Thyroid gland (tissue), 4 donors: ENCODE data around the gene GALNTL6. TPM values are rescaled to one million over a fixed set of nuclear protein-coding genes. Genes with fewer than 3 reads are reported as not detected.
A peak's percentile ranks its signal among the peaks of the same experiment; 100 is the strongest.

Source experiments
- DNase-seq, 2 donors: peaks; one replicate each; pipeline ENCODE4 v3.0.0-alpha.2; 2019
- H3K27ac ChIP-seq, 3 donors: fragments of 200-600 bp; sonication (generic); 1 replicate in 2 of 3; 2 replicates in 1 of 3; pipeline ENCODE4 v1.5.1; 2016 to 2019; ENCODE audit warnings: mild to moderate bottlenecking in 1 of 3, moderate library complexity in 1 of 3
- H3K27me3 ChIP-seq: fragments of 200-600 bp; sonication (generic); one replicate; pipeline ENCODE4 v1.5.1; 2019
- H3K36me3 ChIP-seq, 2 donors: fragments of 200-600 bp; sonication (generic); one replicate each; pipeline ENCODE4 v1.5.1; 2016 to 2019
- H3K4me1 ChIP-seq, 2 donors: fragments of 200-600 bp; sonication (generic); one replicate each; pipeline ENCODE4 v1.5.1; 2017 to 2019
- H3K4me3 ChIP-seq, 3 donors: fragments of 200-600 bp; sonication (generic); replicated peaks in 1 of 3; 1 replicate in 2 of 3; 2 replicates in 1 of 3; pipeline ENCODE4 v1.5.1; 2016; ENCODE audit warnings: mild to moderate bottlenecking in 1 of 3
- H3K9me3 ChIP-seq: fragments of 200-600 bp; sonication (generic); one replicate; pipeline ENCODE4 v1.5.1; 2017
- CTCF ChIP-seq, 6 experiments: fragments of 200-600 bp in 3 of 6; fragments of 450-650 bp in 3 of 6; sonication (generic) in 3 of 6; IDR thresholded peaks; one replicate each; pipeline ENCODE4 v1.5.1; 2016 to 2019; ENCODE audit warnings: antibody characterized with exemption in 6 of 6, mild to moderate bottlenecking in 2 of 6, inconsistent platforms in 1 of 6, moderate library complexity in 1 of 6
- POLR2A ChIP-seq, 2 donors: fragments of 450-650 bp; IDR thresholded peaks; one replicate each; pipeline ENCODE4 v1.6.1; 2017; ENCODE audit warnings: antibody characterized with exemption in 2 of 2, mild to moderate bottlenecking in 2 of 2, moderate library complexity in 1 of 2
- WGBS, 2 donors: methylation state at CpG; one replicate each; pipeline ENCODE4 v1.1.5; 2017; 5-methylcytosine and 5-hydroxymethylcytosine counted together
- intact Hi-C: fragments of 100-400 bp; cut with DNase I; formaldehyde crosslinking; loops from one replicate; pipeline ENCODE4 v1.15.1; 2023
- total RNA-seq, 4 donors: library from RNA; depleted of rRNA; stranded (reverse); fragments of >200 nt; gene quantifications; one replicate each; pipeline ENCODE4 v1.2.3, GENCODE V29; 2016

GALNTL6 gene
- total RNA-seq, 4 donors from 2014 or later: not detected

- Histone ChIP-seq H3K27me3 (no peaks in the 10 kb centered on the region), H3K36me3 (no peaks in the 10 kb centered on the region), H3K9me3 (no peaks in the 10 kb centered on the region), H3K27ac (no peak overlapping the region), H3K4me1 (peaks cover 0 to 6% of the 10 kb centered on the region in 2 donors), H3K4me3 (no peak overlapping the region)
- TF ChIP-seq CTCF (IDR thresholded peaks at IDR 0.05): no peak
- TF ChIP-seq POLR2A (IDR thresholded peaks at IDR 0.05): no peak
- 72 to 74% methylated on average over 6 of the region's 6 CpGs for WGBS, 2 donors
- no peak for DNase-seq
- intact Hi-C loops: no loop called here
These were observed 965.4 kb downstream of the GALNTL6 start for GRCh38 chr4:172778583-172778982.

GRCh38 chr4:172780566-172781081 lies 967.4 kb downstream of the GALNTL6 start:
- no peaks in the 10 kb centered on the region for H3K9me3 ChIP-seq
- H3K4me1 ChIP-seq: peaks cover 0 to 6% of the 10 kb centered on the region in 2 donors
- H3K4me3 ChIP-seq: no peak overlapping the region
- no peaks in the 10 kb centered on the region for H3K27me3 ChIP-seq
- no peaks in the 10 kb centered on the region for H3K36me3 ChIP-seq
- 65 to 72% methylated on average over 3 of the region's 3 CpGs for WGBS, 2 donors
- TF ChIP-seq POLR2A (IDR thresholded peaks at IDR 0.05) (no peak), CTCF (IDR thresholded peaks at IDR 0.05) (no peak)
- no peak for DNase-seq
- H3K27ac ChIP-seq: no peak overlapping the region
- intact Hi-C loops: no loop called here

- Histone ChIP-seq H3K4me1 (peaks cover 4 to 5% of the 10 kb centered on the region in 2 donors), H3K9me3 (no peaks in the 10 kb centered on the region), H3K27ac (no peak overlapping the region), H3K36me3 (no peaks in the 10 kb centered on the region), H3K27me3 (no peaks in the 10 kb centered on the region), H3K4me3 (no peak overlapping the region)
- WGBS, 2 donors: 72 to 80% methylated on average over 1 of the region's 1 CpG
- DNase-seq: no peak
- intact Hi-C loops: no loop called here
- TF ChIP-seq CTCF (IDR thresholded peaks at IDR 0.05): no peak
- no peak for TF ChIP-seq POLR2A (IDR thresholded peaks at IDR 0.05)
These were observed 972.4 kb downstream of the GALNTL6 start for GRCh38 chr4:172785613-172786012.

GRCh38 chr4:172786039-172786792 lies 973.0 kb downstream of the GALNTL6 start:
- 10% methylated on average over 4 of the region's 4 CpGs for WGBS, 2 donors
- intact Hi-C loops: no loop called here
- Histone ChIP-seq H3K4me1 (peaks cover 4 to 5% of the 10 kb centered on the region in 2 donors), H3K27me3 (no peaks in the 10 kb centered on the region), H3K4me3 (no peak overlapping the region), H3K9me3 (no peaks in the 10 kb centered on the region), H3K27ac (no peak overlapping the region), H3K36me3 (no peaks in the 10 kb centered on the region)
- TF ChIP-seq POLR2A (IDR thresholded peaks at IDR 0.05) (no peak), CTCF (IDR thresholded peaks at IDR 0.05) (no peak)
- peak; percentile 78 for DNase-seq

GRCh38 chr4:172787111-172787510 lies 973.9 kb downstream of the GALNTL6 start:
- H3K9me3 ChIP-seq: no peaks in the 10 kb centered on the region
- no peaks in the 10 kb centered on the region for H3K27me3 ChIP-seq
- peaks cover 12 to 13% of the 10 kb centered on the region in 2 donors for H3K4me1 ChIP-seq
- intact Hi-C loops: no loop called here
- no peak for DNase-seq
- no peaks in the 10 kb centered on the region for H3K36me3 ChIP-seq
- no peak overlapping the region for H3K4me3 ChIP-seq
- 77 to 89% methylated on average over 3 of the region's 3 CpGs for WGBS, 2 donors
- H3K27ac ChIP-seq: no peak overlapping the region
- no peak for TF ChIP-seq POLR2A (IDR thresholded peaks at IDR 0.05)
- TF ChIP-seq CTCF (IDR thresholded peaks at IDR 0.05): no peak
